Brain microvascular endothelial cell (primary cell): ENCODE measurements around the gene KRTAP3-1.
"Not testable (repeated sequence)": the region's sequence is repeated elsewhere in the genome, so short reads cannot be mapped to it uniquely, and the experiment has no call there.

Experiments used
- DNase-seq: peaks from one replicate; pipeline ENCODE4 v3.0.0-alpha.2; 2020
- H3K27ac ChIP-seq: fragments of 250-450 bp; sonication (Bioruptor Pico); 2 replicates; pipeline ENCODE4 v1.5.1; 2020; ENCODE audit warnings: mild to moderate bottlenecking, moderate library complexity
- H3K27me3 ChIP-seq: fragments of 250-450 bp; sonication (Bioruptor Pico); replicated peaks from 2 replicates; pipeline ENCODE4 v1.5.1; 2020; ENCODE audit warnings: mild to moderate bottlenecking
- H3K36me3 ChIP-seq: fragments of 250-450 bp; sonication (Bioruptor Pico); replicated peaks from 2 replicates; pipeline ENCODE4 v1.5.1; 2020; ENCODE audit warnings: mild to moderate bottlenecking
- H3K4me3 ChIP-seq: 2 replicates; pipeline ENCODE4 v1.5.1; 2011; ENCODE audit warnings: low read depth, mild to moderate bottlenecking, control low read depth, low read length, moderate library complexity
- CTCF ChIP-seq: IDR thresholded peaks from 2 replicates; pipeline ENCODE4 v1.5.1; 2011; ENCODE audit warnings: low read depth, mild to moderate bottlenecking, moderate library complexity, low read length, control low read depth, inconsistent platforms; ENCODE audit errors: missing control alignments
- in situ Hi-C: cut with HindIII; loops from 2 replicates; pipeline ENCODE4 v1.10.0; 2017; ENCODE audit warnings: low sequenced_read_pairs, low pct_ligation_motif_present

The KRTAP3-1 gene

GRCh38 chr17:41002814-41003213 lies 6.1 kb downstream of the KRTAP3-1 start:
- TF ChIP-seq CTCF: no peak
- no peak overlapping the region for H3K4me3 ChIP-seq
- DNase-seq: no peak
- no peak overlapping the region for H3K27ac ChIP-seq
- no peaks in the 10 kb centered on the region for H3K36me3 ChIP-seq
- in situ Hi-C loops: no loop called here
- no peaks in the 10 kb centered on the region for H3K27me3 ChIP-seq

GRCh38 chr17:41001795-41002194 lies 7.1 kb downstream of the KRTAP3-1 start:
- no peak overlapping the region for H3K27ac ChIP-seq
- no peak for DNase-seq
- H3K36me3 ChIP-seq: no peaks in the 10 kb centered on the region
- no peak for TF ChIP-seq CTCF
- H3K27me3 ChIP-seq: no peaks in the 10 kb centered on the region
- no peak overlapping the region for H3K4me3 ChIP-seq
- in situ Hi-C loops: no loop called here

GRCh38 chr17:40999563-40999962 lies 9.4 kb downstream of the KRTAP3-1 start, which contains the start of gene KRTAP3-2:
Gene KRTAP3-2, minus strand, starts transcription at chr17:40999906. Its CDS starts 53 bp downstream, at chr17:40999853.
- H3K36me3 ChIP-seq, H3K4me3 ChIP-seq, H3K27ac ChIP-seq, H3K27me3 ChIP-seq, DNase-seq, in situ Hi-C loops: not testable (repeated sequence)

GRCh38 chr17:40997361-40997760 lies 11.6 kb downstream of the KRTAP3-1 start:
- in situ Hi-C loops: no loop called here
- Histone ChIP-seq H3K36me3 (no peaks in the 10 kb centered on the region), H3K27me3 (no peaks in the 10 kb centered on the region), H3K4me3 (no peak overlapping the region), H3K27ac (no peak overlapping the region)
- no peak for TF ChIP-seq CTCF
- no peak for DNase-seq

- Histone ChIP-seq H3K4me3 (no peak overlapping the region), H3K27ac (no peak overlapping the region), H3K27me3 (no peaks in the 10 kb centered on the region), H3K36me3 (no peaks in the 10 kb centered on the region)
- in situ Hi-C loops: no loop called here
- DNase-seq: no peak
- TF ChIP-seq CTCF: no peak
Observed at GRCh38 chr17:40996829-40997228, 12.1 kb downstream of the KRTAP3-1 start.

GRCh38 chr17:40995116-40995515 lies 13.8 kb downstream of the KRTAP3-1 start:
- in situ Hi-C loops: no loop called here
- TF ChIP-seq CTCF: no peak
- Histone ChIP-seq H3K4me3 (no peak overlapping the region), H3K27me3 (no peaks in the 10 kb centered on the region), H3K27ac (no peak overlapping the region), H3K36me3 (no peaks in the 10 kb centered on the region)
- no peak for DNase-seq
